NCI-H226 (cell line): ENCODE measurements around the gene LPIN1.
"Not testable (repeated sequence)": the region's sequence is repeated elsewhere in the genome, so short reads cannot be mapped to it uniquely, and the experiment has no call there.

Source experiments
- DNase-seq: peaks from one replicate; pipeline ENCODE4 v3.0.0-alpha.2; 2015

Gene LPIN1

GRCh38 chr2:11788461-11789124 lies 42.2 kb downstream of the LPIN1 start:
- DNase-seq = no peak

DNA sequence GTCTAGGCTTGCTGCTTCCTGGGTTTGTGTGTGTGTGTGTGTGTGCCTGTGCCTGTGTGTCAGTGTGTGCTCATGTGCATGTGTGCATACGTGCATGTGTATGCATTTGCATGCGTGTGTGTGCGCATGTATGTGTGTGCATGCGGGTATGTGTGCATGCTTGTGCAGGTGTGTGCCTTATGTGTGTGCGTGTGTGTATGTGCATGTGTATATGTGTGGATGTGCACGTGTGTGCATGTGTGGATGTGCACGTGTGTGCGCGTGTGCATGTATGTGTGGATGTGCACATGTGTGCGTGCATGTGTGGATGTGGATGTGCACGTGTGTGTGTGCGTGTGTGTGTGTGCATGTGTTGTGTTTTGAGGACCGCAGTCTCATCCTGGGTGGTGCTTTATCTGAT lies 42.8 kb downstream of the LPIN1 start:
- DNase-seq = no peak

- DNase-seq = no peak
Measured at GRCh38 chr2:11790228-11790627, 43.8 kb downstream of the LPIN1 start.

DNA sequence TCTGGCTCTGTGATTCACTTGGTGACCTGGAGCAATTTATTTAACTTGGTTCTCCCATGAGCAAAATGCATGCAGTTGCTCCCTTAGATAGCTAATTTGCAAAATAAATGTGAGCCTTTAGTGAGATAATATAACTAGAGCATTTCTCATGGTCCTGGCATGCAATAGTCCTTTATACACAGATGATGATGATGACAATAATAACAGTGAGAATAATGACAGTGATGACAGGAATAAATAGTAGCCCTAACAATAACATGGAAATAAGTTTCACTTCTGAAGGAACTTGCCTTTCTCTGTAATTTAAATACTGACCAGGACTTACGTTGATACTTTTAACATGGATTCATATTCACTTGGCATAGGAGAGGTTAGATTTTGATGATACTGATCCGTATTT lies 49.2 kb downstream of the LPIN1 start:
- DNase-seq = no peak

- no peak for DNase-seq
Measured at GRCh38 chr2:11796190-11797171, 50.0 kb downstream of the LPIN1 start.

GRCh38 chr2:11797846-11798245 lies 51.4 kb downstream of the LPIN1 start:
- no peak for DNase-seq

DNA sequence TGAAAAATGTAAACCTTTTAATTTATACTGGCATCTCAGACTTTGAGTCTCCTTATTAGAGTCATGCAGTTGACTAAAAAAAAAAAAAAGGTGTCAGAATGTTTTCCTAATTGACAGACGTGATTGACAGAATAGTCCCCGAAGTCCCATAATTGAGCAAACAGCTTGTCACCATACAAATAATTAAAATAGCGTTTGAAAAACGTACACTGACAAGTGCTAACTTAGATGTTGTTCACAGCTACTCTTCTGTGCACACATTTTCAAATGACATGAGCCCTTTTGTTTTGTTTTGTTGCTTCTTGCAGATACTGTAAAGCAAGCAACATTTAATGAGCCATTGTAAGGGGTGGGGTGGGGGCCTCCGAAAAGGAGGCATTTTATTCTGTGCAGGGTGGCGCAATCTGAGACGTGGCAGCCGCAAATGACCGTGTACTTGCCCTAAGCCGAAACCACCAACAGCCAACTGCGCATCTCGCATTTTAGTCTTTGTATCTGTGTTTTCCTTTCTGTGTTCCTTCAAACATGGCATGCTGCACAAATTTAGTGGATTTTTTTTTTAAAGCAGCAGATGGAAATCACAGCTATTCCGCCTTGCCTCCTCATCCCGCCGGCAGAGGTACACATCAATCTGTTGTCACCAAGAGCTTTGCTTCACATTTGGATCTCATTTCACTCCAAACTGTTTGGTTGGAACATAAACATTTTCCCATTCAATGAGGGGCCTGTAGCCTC lies 52.4 kb downstream of the LPIN1 start:
- no peak for DNase-seq

GRCh38 chr2:11799826-11800225 lies 53.4 kb downstream of the LPIN1 start:
- no peak for DNase-seq

DNA sequence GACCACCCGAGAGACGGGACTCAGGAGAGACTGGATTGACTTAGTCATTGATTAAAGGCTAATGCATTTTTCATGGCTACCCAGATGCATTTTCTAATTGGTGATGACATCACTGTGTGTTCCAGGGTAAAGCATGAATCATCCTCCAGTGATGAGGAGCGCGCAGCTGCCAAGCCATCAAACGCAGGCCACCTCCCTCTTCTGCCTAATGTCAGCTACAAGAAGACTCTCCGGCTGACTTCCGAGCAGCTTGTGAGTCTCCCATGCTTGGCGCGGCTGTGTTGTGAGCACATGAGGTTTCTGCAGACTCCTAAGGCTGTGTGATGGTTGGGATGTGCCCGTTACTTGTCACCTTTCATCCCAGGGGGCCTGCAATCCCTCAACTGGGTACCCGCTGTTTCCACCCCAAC lies 56.4 kb downstream of the LPIN1 start:
- DNase-seq = no peak

DNA sequence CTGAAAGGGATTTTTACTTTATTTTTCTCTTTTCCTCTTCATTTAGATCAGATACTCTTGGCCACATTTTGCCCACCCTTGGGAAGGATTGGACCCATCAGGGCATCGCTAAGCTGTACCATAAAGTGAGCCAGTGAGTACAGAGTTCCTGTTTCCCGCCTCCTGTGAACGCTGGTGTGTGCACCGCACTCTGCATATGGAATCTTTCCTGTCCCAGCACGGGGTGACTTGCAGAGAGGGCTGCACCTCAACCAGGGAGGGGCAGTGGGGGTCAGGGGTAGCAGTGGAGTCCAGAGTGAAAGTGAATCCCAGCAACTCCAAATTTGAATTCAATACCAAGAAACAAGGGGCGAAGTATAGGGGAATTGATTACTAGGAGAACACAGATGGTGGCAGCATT lies 58.6 kb downstream of the LPIN1 start:
- no peak for DNase-seq

DNA sequence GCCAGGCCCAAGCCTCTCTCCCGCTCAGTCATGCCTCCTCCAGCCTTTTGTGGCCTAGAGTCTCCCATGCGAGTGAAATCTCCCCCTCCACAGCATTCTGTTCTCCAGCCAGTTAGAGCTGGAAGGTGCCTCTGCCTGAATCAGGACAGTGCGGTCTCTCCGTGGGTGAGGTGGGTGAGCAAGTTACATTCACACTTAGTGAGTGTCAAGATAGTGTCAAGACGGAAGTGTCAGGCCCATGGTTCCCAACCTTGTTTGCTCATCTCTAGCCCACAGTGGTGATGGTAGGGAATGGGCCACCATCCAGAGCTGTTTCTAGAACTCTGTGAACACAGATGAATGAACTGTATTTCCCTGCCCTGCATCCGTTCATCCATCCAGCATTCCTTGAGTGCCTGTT lies 59.5 kb downstream of the LPIN1 start:
- DNase-seq = no peak

DNA sequence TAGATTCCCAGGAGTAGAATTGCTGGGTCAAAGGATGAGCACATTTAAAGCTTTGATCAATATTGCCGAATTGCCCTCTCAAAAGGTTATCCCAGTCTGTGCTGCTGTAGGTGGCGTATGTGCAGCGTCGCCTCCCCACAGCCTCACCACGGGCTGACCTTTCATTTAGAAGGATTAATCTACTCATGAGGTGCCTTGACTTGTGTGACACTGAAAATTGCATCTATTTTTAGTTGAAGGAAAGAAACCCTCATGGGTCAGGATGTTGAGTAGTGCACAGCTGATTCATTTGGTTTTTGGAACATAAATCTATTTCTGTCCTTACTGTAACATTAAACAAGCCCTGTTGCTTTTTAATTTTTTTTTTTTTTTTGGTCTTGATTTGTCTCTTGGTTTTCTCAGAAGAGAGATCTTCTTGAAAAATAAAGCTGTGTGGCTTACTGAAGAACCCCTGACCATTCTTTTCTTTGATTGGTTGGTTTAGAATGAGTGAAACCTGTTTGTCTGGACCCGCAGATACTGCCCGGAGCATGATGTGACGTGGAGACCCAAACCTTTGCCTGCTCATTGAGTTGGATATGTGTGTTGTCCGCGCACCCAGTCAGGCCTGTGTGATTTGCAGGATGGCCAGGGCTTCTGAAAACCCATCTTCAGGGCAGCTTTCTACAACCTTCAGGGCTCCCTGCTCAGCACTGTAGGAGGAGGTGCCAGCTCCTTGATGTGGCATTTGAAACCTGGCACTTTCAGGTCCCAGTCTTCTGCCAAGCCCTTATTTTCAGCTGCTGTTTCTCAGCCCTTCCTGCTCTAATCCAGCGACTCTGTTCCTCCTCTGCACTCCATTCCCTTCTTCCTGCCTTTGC lies 61.0 kb downstream of the LPIN1 start:
- no peak for DNase-seq

- DNase-seq = no peak
Measured at GRCh38 chr2:11808016-11808400, 61.6 kb downstream of the LPIN1 start.

DNA sequence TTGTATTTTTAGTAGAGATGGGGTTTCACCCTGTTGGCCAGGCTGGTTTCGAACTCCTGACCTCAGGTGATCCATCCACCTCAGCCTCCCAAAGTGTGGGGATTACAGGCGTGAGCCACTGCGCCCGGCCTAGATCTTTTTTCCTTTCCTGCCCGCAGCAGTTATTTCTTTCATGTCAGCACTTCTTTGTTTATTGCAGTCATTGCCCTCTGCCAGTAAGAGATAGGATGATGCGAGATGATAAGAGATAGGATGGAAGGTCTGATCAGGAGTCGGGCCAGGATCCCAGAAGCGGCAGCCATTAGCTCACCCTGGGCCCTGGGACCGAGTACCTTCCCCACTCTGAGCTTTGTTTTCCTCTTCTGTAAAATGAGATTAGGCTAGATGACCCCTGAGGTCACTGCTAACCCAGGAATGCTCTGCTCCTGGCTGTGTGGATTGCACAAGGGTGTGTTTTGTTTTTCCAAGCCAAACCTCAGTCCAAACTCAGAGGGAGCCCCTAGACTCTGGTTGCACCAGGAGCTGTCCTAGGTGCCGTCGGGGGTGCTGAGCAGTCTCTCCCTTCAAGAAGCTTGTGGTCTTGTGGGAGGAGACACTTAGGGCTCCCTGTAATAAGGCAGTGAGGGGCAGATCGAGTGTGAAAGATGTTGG lies 63.3 kb downstream of the LPIN1 start:
- DNase-seq = no peak

GRCh38 chr2:11810237-11810977 lies 64.0 kb downstream of the LPIN1 start:
- DNase-seq = no peak

DNA sequence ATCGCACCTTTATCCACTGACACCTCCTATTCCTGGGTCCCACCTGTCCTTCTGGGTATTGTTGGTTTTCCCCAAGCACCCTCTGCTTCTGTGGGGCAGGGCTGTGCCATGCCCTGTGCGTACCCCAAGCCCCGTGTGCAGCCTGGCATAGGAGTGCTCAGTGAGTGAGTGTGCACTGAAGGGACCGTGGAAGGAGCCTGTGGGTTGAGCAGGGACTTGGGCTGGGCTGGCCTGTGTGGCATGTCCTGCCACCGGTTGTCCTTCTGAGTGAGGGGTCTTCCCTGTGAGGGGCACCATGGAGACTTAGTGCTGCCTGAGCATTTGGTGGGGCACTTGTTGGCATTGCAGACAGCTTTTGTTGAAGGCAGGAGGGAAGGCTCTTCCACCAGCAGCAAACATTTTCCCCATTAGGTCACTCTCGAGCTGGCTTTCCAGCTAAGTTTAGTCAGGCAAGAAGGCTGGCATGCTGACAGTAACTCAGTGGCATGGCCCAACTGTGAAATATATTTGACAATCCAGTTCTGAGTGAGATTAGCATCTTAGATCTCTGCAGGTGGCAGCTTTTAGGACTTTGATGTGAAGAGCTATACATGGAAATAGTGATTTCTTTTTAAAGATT lies 64.7 kb downstream of the LPIN1 start:
- DNase-seq = no peak

DNA sequence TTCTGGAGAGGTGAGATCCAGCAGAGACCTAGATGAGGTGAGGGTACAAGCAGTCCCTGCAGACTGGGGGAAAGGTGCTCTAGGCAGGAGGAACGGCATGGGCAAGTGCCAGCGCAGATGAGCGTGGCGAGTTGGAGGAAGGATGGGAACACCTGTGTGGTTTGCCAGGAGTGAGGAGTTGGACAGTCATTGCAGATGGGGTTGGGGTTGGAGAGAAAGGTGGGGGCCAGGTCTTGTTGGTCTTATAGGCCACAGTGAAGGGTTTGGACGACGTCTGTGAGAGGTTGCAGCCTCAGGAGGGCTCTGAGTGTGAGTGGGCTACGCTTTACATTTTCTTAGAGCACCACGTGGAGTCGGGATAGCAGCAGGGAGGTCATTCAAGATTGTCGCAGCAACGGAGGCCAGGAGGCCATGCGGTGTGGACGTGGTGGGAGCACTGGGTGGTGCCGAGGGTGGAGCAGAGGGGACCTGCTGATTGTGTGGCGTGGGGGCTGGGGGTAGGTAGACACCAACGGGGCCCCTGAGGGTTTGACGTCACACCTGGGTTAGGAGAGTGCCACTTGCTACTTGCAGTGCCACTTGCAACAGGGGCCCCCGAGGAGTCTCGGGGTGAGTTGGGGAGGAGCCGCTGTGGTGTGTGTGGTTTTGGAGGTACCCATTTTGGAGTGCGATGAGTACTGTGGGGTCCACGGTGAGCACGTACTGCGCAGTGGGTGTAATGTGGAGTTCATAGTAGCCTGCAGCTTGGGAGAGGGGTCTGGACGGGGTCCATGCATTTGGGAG lies 66.2 kb downstream of the LPIN1 start:
- no peak for DNase-seq

DNA sequence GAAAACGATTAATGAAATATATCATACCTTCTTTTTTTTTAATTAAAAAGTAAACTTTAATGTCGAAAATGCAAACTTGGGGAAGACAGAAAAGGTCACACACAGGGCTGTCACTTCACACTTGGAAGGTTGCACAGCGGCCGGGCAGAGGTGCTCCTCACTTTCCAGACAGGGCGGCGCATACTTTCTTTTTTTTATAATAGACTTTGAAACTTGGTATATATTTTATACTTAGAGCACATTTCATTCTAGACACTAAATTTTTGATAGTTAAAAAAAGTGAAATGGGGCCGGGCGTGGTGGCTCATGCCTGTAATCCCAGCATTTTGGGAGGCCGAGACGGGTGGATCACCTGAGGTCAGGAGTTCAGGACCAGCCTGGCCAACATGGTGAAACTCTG lies 66.9 kb downstream of the LPIN1 start:
- not testable (repeated sequence) for DNase-seq

- no peak for DNase-seq
Measured at GRCh38 chr2:11813951-11814350, 67.5 kb downstream of the LPIN1 start.

DNA sequence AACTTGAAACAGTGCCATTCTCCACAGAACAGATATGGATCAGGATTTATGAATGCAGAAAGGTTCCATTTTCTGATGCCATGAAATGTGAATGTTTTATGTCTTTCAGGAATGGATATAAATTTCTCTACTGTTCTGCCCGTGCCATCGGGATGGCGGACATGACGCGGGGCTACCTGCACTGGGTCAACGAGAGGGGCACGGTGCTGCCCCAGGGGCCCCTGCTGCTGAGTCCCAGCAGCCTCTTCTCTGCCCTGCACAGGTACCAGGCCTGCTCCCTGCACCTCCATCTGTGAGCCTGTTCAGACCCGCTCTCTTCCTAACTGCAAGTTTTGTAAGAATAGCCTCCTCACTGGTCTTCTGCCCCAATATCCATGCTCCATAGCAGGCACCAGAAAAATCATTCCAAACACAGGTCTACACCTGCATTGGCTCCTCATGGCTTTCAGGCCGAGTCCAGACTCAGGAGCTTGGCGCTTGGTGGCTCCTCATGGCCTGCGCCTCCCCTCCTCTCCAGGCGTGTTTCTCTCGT lies 68.6 kb downstream of the LPIN1 start:
- DNase-seq = no peak
